Superior temporal gyrus (tissue), 1 donor: ENCODE data around the gene CLC.
"Not testable (repeated sequence)": the region's sequence is repeated elsewhere in the genome, so short reads cannot be mapped to it uniquely, and the experiment has no call there.

Experiments
- DNase-seq: peaks from one replicate; pipeline ENCODE4 v3.0.0-alpha.2; 2016; ENCODE audit errors: extremely low spot score

Gene CLC

DNA sequence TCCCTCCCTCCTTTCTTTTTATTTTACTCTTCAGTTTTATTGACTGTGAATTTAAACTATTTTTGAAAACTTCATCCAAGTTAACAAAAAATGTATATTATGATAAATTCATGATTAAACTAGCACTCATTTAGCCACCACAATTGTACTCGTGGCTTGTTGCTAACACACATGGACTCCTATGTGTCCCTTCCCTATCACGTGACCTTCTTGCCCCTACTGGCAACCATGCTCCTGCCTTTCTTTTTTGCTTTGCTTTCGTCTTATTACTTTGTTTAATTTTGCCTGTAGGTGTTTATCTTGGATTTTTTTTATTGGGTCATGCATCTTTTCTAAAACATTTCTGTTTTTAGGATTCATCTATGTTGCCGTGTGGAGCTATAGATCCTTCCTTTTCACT lies 8.2 kb downstream of the CLC start:
- no peak for DNase-seq

DNA sequence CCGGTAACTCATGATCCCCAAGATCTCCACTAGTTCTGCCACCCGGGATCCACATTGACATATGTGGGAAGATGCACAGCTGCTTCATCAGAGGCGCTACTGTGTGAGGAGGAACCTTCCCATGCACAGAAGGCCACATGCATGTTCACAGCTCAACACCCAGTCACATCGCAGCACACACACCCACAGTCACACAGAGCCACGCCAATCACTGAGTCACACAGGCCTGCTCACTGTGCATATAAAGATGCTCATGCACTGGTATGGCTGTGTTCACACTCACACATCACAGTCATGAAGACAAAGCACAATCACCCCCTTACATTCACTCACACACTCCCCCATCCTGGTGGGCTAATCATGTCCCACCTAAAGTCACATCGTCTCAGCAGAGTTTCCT lies 9.8 kb downstream of the CLC start:
- no peak for DNase-seq

DNA sequence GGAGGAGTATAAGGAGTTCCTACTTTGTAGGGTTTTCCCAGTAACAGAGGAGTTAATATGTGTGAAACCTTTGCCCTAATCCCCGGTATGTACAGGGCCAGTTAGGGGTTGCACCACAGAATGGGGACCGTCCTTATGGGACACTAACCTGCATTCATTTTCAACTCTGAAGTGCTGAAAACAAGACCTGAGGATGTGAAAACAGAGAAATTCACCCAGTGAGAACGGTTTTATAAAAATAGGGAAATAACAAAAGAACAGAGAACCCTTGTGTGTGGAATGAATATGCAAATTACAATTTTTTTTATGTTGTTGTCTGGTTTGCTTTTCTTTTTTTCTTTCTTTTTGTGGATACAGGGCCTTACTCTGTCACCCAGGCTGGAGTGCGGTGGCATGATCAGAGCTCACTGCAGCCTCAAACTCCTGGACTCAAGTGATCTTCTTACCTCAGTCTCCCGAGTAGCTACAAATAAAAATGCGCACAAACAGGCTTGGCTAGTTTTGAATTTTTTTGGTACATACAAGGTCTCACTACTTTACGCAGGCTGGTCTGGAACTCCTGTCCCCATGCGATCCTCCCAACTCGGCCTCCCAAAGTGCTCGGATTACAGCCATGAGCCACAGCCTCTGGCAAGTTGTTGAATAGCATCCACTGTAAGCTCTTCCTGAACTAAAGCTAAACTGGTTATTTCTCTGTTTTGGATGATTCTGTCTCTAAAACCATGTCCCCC lies 10.6 kb downstream of the CLC start:
- no peak for DNase-seq

DNA sequence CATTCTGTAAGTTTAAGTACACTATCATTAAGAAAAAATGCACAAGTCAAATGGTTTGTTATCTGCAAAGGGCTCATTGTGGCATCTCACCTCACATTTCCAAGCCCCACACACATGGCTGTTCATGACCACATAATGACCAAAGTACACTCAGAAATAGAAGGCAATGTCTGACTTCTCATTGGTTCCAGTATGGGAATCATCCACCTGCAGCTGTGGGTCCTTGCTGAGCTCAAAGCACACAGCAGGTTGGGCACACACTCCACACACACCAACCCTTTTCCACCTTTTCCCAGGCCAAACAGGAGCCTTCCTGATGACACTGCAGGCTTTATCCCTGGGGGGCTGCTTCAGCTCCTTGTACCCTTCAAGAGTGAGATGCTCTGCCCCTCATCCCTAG lies 11.8 kb downstream of the CLC start:
- no peak for DNase-seq

DNA sequence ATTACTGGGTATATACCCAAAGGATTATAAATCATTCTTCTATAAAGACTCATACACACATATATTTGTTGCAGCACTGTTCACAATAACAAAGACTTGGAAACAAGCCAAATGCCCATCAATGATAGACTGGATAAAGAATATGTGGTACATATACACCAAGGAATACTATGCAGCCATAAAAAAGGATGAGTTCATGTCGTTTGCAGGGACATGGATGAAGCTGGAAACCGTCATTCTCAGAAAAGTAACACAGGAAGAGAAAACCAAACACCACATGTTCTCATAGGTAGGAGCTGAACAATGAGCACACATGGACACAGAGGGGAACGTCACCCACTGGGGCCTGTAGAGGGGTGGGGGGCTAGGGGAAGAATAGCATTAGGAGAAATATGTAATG lies 17.7 kb downstream of the CLC start:
- not testable (repeated sequence) for DNase-seq

DNA sequence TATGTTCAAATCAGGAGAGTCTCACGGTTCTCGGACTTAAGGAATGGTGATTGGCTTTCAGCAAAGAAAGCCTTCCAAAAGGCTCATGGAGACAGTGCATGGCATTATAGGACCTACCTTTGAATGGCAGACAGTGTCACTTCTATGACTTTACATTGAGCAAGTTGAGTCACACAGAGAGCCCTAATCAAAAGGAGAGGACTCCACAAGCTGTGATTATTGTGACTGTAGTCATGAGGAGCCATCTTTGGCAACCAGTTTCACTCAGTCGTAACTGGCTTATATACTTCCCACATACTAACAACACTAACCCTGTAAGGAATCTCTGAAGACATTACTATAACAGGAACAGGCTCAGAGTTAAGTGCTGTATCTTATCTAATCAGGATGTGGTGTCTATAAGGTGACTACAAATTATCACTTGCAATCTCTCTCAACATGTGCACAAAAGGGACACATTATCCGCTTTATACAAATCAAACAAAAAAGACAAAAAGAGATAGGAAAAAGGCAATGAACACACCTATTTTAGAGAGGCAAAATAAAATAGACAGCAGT lies 27.4 kb downstream of the CLC start:
- DNase-seq = no peak

DNA sequence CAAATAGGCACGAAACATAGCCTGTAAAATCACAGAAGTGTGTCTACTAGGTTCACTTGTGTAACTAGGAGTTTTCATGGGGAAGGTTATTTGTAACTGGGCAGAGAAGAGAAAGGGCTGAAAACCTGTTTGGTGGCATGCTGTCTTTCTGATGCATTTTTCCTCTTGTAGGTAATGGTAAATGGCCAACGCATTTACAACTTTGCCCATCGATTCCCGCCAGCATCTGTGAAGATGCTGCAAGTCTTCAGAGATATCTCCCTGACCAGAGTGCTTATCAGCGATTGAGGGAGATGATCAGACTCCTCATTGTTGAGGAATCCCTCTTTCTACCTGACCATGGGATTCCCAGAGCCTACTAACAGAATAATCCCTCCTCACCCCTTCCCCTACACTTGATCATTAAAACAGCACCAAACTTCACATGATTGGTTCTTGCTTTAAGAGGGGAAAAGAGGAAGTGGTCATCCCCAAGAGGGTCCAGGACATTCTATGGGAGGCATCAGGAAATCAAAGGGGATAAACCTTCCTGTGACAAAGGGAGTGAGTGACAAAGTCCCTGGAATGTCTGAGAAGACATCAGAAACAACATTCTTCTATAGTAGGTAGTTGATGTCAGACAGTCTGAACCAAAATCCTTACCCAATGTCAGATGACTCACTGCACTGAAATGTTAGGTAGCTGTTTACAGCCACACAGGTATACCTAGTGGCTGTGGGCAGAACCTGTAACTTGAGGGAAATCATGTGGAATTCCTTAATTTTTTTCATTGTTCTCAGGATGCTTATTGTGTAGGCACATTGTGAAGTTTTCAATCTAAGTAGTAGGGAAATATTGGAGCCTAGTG lies 28.6 kb downstream of the CLC start:
- no peak for DNase-seq

DNA sequence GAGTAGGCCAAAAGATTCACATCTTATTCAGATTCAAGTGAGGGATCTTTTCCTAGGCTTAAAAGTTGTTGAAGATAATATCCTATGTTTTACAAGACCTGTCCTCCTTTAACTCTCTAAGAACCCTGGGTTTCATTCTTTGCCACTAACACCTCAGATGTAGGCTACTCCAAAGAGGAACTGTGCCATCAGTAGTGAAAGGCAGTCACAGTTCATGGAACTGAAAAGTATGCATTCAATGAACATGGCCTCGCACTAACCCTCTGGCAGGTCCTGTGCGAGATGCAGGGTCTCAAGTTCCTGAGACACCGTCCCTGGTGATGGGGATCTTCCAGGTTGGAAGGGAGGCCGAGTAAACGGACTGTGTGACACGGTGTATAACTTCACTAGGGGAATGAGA lies 29.2 kb downstream of the CLC start:
- DNase-seq = no peak

DNA sequence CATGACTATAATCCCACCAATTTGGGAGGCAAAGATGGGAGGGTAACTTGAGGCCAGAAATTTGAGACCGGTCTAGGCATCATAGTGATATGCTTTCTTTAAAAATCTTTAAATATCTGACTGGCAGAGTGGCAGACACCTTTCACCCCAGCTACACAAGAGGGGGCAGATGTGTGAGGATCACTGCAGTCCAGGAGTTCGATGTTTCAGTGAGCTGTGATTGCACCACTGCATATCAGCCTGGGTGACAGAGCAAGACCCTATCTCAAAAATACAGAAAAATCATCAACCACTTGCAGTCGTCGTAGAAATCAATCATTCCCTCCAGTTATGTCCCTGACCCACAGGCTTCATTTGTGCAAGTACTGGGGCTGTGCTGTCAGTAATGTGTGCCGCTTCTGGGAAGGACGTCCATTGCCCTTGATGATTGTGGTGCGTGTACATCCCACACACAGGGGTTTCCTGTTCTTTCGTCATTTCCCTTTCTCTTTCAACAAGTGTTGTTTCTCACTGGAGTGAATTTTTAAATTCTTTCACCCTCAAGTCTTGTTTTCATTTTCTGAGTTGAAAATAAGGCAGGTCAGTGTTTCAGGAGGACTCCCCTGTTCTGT lies 32.1 kb downstream of the CLC start:
- DNase-seq = no peak

DNA sequence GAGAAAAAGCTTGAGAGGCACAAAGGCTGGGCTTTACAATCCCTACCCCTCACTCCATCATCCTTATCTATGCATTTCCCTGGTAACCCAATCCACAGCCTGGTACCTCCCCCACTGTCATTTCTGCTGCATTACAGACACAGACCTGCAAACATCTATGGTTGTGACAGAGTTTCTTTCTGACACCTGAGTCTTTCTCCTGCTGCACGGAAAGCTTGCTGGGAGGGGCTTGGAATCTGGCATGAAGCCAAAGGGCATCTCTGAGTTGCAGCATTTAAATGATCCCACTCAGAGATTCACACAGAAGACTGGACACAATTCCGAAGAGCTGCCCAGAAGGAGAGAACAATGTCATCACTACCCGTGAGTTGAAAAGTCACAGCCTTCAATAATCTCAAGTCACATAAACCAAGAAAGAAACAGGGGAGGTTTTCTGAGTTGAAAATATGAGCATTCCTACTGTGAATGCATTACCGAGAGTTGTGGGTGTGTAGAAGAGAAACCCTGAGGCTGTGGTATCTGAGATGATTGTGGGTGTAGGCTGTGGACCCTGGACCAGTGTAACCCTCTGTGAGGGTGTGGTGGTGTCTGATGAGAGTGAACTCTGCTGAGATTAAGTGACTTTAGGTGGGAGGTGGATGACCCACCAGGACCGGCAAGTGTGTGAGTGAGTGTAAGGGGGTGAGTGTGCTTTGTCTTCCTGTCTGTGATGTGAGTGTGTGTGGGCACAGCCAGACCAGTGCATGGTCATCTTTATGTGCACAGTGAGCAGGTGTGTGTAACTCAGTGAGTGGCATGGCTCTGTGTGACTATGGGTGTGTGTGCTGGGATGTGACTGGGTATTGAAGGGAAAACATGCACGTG lies 33.4 kb downstream of the CLC start, which contains the start of gene LGALS14:
TSS of gene LGALS14 (plus strand) at position 301 of the 864 bp plus-strand sequence. CDS start at position 349, 48 bp downstream.
- DNase-seq = no peak

DNA sequence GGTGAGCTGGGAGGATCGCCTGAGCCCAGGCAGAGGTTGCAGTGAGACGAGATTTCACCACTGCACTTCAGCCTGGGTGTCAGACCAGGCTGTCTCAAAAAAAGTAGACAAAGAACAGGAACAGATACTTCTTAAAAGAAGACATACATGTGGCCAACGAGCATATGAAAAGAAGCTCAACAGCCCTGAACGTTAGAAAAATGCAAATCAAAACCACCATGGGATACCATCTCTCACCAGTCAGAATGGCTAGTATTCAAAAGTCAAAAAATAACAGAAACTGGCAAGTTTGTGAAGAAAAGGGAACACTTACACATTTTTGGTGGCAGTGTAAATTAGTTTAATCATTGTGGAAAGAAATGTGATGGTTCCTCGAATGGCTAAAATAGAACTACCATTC lies 36.5 kb downstream of the CLC start:
- DNase-seq = no peak

DNA sequence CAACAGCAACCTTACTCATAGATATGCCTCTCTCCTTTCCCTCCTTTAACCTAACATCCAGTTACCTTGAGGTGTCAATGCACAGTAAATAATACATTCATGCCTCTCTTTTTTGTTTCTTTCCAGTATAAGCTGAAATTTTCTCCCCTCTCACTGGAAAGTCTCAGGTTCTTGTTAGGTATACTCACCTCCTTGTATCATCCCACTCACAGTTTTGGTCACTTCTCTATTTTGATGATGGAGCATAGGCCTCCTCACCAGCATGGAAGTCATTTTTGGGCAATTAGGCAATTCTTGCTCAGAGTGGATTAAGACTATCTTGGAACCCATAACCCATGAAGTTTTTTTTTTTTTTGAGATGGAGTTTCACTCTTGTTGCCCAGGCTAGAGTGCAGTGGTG lies 39.3 kb downstream of the CLC start:
- DNase-seq = no peak

DNA sequence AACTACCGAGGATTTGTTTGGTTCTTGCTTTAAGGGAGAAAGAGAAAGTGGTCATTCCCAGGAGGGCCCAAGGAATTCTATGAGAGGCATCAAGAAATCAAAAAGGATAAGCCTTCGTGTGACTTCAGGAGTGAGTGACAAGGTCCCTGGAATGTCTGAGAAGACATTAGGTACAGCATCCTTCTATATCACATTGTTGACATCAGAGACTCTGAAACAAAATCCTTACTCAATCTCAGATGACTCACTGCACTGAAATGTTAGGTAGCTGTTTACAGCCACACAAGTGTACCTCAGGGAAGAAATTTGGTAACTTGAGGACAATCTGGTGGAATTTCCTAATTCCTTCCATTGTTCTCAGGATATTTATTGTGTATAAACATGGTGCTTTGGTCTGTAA lies 41.4 kb downstream of the CLC start:
- DNase-seq = no peak

DNA sequence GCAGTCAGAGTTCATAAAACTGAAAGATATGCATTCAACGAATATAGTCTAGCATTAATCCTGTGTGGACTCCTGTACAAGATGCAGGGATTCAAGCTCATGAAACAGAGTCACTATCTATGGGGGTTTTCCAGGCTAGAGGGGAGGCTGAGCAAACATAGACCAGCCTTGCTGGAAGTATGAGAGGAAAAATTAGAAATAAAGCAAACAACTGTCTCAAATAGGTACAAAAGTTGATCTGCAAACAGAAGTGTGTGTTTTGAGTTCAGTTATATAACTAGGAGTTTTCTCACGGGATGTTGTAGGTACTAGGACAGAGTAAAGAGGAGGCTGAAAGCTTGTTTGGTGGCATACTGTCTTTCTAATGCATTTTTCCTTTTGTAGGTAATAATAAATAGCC lies 42.1 kb downstream of the CLC start:
- no peak for DNase-seq

DNA sequence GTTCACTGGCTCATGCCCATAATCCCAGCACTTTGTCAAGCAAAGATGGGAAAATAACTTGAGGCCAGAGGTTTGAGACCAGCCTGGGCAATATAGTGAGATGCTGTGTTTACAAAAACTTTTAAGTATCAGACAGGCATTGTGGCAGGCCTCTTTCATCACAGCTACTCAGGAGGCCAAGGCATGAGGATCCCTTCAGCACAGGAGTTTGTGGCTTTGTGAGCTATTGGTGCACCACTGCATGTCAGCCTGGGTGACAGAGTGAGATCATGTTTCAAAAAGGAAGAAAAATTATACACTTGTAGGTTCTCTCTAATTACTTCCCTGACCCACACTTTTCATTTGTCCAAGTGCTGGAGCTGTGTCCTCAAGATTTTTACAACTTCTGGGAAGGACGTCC lies 45.0 kb downstream of the CLC start:
- DNase-seq = no peak

DNA sequence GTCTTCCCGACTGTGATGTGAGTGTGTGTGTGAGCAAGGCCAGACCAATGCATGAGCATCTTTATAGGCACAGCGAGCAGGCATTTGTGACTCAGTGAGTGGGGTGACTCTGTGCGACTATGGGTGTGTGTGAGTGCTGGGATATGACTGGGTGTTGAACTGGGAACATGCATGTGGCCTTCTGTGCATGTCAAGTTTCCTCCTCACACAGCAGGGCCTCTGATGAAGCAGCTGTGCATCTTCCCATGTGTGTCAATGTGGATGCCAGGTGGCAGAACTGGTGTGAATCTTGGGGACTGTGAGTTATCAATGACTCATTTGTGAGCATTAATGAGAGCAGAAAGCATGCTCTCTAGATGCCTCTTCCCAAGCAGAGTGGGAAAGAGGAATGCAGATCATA lies 45.7 kb downstream of the CLC start:
- no peak for DNase-seq

DNA sequence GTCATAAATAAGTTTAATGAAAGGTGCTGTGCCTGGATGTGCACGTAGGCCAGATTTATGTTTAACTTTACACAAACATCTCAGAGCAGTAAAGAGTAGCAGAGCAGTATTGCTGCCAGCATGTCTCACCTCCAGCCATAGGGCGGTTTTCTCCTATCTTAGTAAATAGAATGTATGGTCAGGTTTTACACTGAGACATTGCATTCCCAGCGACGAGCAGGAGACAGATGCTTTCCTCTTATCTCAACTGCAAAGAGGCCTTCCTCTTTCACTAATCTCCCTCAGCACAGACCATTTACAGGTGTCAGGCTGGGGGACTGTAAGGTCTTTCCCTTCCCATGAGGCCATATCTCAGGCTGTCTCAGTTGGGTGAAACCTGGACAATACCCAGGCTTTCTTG lies 49.2 kb downstream of the CLC start:
- DNase-seq = not testable (repeated sequence)

DNA sequence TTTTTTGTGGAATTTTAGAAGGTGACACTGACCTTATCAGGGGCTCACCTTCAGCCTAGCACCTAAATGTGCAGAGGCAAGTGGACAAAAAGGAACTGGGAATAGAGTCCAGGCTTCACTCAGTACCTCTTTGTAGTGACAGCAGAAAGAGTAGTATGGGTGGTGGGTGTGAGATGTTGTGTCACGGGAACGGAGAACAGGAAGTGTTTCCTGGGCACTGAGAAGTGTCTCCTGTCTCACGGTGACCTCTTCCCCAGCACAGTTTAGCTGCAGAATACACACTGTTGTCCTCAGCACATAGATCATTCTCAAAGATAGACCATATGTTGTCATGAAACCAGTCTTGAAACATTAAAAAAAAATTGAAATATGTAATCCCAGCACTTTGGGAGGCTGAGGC lies 51.1 kb downstream of the CLC start:
- DNase-seq = no peak

DNA sequence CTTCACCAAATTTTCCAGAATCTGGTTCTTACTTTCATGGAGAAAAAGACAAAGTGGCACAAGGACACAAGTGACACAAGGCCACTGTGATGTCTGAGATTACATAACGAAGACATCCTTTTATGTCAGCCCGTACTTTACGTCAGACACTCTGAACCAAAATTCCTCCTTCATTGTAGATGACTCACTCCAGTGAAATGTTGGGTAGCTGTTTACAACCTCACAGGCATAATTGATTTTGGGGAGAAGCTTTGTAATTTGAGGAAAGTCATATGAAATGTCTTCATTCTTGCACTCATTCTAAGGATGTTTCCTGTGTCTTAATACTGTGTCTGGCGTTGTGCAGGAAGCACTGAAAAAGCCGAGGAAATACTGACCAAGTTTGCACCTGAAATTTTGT lies 53.6 kb downstream of the CLC start:
- no peak for DNase-seq

DNA sequence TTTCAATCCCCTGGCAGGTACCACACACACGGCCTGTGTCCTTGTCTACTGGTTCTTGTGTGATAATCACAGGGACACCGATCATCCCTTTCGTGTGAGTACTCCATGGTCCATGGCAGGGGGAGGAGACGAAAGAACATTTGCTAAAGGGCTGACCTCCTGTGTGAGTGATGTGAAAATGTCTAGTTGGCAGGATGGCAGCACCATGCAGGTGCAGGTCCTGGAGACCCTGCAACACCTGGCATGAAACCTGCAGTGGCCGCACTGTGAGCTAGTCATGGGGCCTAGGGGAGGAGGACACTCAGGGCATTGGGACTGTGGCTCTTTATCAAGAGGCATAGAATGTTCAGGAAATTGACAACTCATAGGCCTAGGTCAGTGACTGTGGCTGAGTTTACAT lies 56.4 kb downstream of the CLC start:
- no peak for DNase-seq
